HEK293T (cell line): ENCODE data around the gene SLC25A33.

Experiments used
- CTCF ChIA-PET: fragments of 350-600 bp; formaldehyde crosslinking; extraction: SDS; loops from one replicate; lab custom pipeline; 2021; ENCODE audit warnings: antibody characterized with exemption, inconsistent platforms; lab: Yijun Ruan, JAX
- POLR2A ChIA-PET: fragments of 350-600 bp; formaldehyde crosslinking; extraction: SDS; loops from one replicate; lab custom pipeline; 2020; ENCODE audit warnings: antibody characterized with exemption, inconsistent platforms; lab: Yijun Ruan, JAX
- DNase-seq: peaks from one replicate; pipeline ENCODE4 v3.0.0; 2012; ENCODE audit warnings: mixed read lengths; ENCODE audit errors: extremely low spot score
- ARNT ChIP-seq: fragments of 450-650 bp; IDR thresholded peaks from 2 replicates; pipeline ENCODE4 v1.6.1; 2017; ENCODE audit warnings: mild to moderate bottlenecking
- BHLHE40 ChIP-seq: fragments of 450-650 bp; IDR thresholded peaks from 2 replicates; pipeline ENCODE4 v1.6.1; 2016; ENCODE audit warnings: mild to moderate bottlenecking, moderate library complexity, borderline replicate concordance
- CTBP1 ChIP-seq: fragments of 450-650 bp; IDR thresholded peaks from 2 replicates; pipeline ENCODE4 v1.6.1; 2016; ENCODE audit warnings: borderline replicate concordance
- ELF4 ChIP-seq: fragments of 450-650 bp; IDR thresholded peaks from 2 replicates; pipeline ENCODE4 v1.6.1; 2017; ENCODE audit warnings: antibody characterized with exemption
- FOXA1 ChIP-seq: fragments of 450-650 bp; IDR thresholded peaks from 2 replicates; pipeline ENCODE4 v1.6.1; 2016; ENCODE audit warnings: mild to moderate bottlenecking
- FOXK2 ChIP-seq: fragments of 450-650 bp; IDR thresholded peaks from 2 replicates; pipeline ENCODE4 v1.6.1; 2016; ENCODE audit warnings: mild to moderate bottlenecking
- FOXM1 ChIP-seq: fragments of 450-650 bp; IDR thresholded peaks from 2 replicates; pipeline ENCODE4 v1.6.1; 2017; ENCODE audit warnings: mild to moderate bottlenecking, borderline replicate concordance
- HDGF ChIP-seq: fragments of 450-650 bp; IDR thresholded peaks from 2 replicates; pipeline ENCODE4 v1.6.1; 2017; ENCODE audit warnings: antibody characterized with exemption, borderline replicate concordance
- L3MBTL2 ChIP-seq: fragments of 450-650 bp; conservative IDR thresholded peaks from 2 replicates; pipeline ENCODE4 v1.6.1; 2016; ENCODE audit warnings: mild to moderate bottlenecking
- LEF1 ChIP-seq: fragments of 450-650 bp; IDR thresholded peaks from 2 replicates; pipeline ENCODE4 v1.6.1; 2017; ENCODE audit warnings: mild to moderate bottlenecking, borderline replicate concordance
- NFRKB ChIP-seq: fragments of 450-650 bp; IDR thresholded peaks from 2 replicates; pipeline ENCODE4 v1.6.1; 2016; ENCODE audit warnings: mild to moderate bottlenecking, moderate library complexity
- SP1 ChIP-seq: fragments of 450-650 bp; IDR thresholded peaks from 2 replicates; pipeline ENCODE4 v1.6.1; 2017
- SUZ12 ChIP-seq: fragments of 450-650 bp; IDR thresholded peaks from 2 replicates; pipeline ENCODE4 v1.6.1; 2016; ENCODE audit warnings: mild to moderate bottlenecking
- TARDBP ChIP-seq: fragments of 450-650 bp; IDR thresholded peaks from 2 replicates; pipeline ENCODE4 v1.6.1; 2016
- ZNF384 ChIP-seq: fragments of 450-650 bp; IDR thresholded peaks from 2 replicates; pipeline ENCODE4 v1.6.1; 2016
- TF ChIP-seq, protein P1 (sequence below): fragments of 450-650 bp; IDR thresholded peaks from 2 replicates; pipeline ENCODE4 v1.6.1; 2016

SLC25A33 gene

DNA sequence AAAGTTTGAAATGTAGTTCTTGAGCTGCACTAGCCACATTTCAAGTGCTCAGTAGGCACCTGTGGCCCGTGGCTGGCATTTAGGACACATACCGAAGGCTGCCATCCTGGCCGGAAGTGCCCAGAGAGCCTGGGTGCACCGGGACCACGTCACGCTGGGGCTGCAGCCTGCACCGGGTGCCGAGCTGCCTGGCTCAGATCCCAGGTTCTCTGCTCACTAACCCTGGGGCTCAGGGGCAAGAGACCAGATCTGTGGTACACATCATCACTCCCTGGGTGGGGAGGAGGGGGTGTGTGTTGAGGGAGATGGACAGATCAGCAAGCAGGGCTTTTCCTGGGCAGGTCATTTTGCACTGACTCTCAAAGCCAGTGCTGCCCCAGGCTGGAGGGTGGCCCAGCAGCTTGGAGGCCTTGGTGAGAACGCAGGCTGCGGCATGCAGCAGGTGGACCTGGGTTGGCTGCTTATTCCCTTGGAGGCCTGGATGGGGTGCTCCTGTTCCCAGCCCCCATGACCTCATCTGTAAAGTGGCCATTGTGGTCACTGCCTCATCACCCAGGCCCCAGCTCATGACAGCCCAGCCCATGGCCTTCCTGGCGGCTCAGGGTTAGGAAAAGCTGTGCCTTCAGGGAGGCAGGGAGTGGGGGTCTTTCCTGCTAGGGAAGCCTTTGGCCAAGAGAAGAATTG is 73.0 kb downstream of the SLC25A33 start:
- no peak for DNase-seq
- TF ChIP-seq, protein P1, sequence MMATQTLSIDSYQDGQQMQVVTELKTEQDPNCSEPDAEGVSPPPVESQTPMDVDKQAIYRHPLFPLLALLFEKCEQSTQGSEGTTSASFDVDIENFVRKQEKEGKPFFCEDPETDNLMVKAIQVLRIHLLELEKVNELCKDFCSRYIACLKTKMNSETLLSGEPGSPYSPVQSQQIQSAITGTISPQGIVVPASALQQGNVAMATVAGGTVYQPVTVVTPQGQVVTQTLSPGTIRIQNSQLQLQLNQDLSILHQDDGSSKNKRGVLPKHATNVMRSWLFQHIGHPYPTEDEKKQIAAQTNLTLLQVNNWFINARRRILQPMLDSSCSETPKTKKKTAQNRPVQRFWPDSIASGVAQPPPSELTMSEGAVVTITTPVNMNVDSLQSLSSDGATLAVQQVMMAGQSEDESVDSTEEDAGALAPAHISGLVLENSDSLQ = no peak
- TF ChIP-seq FOXM1 (no peak), FOXA1 (no peak), CTBP1 (no peak), FOXK2 (no peak), SP1 (no peak), TARDBP (no peak), NFRKB (no peak), ELF4 (no peak), ZNF384 (no peak), HDGF (no peak), L3MBTL2 (no peak), SUZ12 (no peak)
- CTCF ChIA-PET = no interaction called here
- POLR2A ChIA-PET = no interaction called here

DNA sequence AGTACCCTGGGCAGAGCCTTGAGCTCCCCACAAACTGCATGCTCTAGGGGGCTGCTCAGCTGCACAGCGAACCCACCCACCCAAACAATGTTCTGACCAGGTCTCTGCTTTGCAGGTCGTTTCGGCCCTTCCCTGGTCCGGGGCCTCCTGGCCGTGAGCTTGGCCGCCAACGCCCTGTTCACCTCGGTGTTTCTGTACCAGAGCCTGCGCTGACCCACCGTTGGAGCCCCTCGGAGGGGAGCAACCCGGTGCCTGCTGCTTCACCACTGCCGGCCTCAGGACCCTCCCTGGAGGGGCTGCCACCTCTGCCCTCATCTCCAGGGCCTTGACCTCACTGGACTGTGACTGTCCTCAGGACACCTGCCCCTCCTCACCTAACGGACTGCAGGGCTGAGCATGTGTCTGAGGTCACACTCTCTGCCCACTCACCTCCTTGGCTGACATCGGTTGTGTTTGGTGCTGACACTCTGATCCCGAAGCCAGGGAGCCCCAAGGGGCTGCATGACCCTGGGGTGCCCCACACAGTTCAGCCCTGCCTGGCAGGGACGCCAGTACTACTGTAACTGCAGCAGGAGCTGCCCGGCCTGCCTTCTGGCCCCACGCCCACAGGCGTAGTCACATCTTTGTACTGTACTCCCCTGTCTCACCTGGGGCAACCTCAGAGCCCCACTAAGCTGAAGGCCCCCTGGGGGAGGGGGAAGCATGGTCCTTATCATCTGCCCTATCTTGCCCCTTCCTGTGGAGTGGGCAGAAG is 73.8 kb downstream of the SLC25A33 start:
- ChIA-PET CTCF (no interaction called here), POLR2A (no interaction called here)
- TF ChIP-seq ELF4 (no peak), LEF1 (no peak), SP1 (no peak), BHLHE40 (no peak), FOXK2 (no peak), HDGF (no peak), ZNF384 (no peak), CTBP1 (no peak), FOXM1 (no peak), NFRKB (no peak)
- TF ChIP-seq, protein P1 = no peak
- DNase-seq = no peak

DNA sequence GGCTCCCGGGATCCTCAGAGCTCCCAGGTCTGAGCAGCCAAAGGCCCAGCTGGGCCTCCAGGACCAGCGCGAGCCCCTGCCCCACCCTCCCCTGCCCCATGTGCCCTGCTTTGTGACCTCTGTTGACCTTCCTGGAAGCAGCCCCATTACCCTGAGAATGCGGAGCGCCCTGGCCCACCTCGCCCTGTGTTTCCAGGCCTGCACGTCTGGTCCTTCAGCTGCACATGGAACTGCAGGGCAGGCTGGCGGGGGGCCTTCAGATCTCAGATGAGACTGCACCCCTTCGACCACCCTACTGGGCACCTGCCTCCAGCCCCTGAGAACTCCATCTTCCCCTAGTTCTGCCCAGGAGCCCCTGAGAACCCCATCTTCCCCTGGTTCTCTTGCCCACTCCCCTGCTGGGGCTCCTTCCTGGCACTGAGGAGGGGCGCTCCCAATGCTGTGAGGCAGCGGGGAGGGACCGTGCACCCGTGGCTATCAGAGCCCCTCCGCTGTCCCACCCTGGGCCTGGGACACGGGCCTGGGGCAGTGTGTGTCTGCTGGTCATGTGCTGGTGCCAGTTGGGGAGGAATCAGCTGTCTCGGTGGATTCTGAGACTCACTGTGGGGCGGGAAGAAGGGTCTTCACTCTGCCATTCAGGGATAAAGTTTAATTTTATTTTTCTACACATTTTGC is 74.5 kb downstream of the SLC25A33 start:
- ChIA-PET POLR2A (no interaction called here), CTCF (no interaction called here)

DNA sequence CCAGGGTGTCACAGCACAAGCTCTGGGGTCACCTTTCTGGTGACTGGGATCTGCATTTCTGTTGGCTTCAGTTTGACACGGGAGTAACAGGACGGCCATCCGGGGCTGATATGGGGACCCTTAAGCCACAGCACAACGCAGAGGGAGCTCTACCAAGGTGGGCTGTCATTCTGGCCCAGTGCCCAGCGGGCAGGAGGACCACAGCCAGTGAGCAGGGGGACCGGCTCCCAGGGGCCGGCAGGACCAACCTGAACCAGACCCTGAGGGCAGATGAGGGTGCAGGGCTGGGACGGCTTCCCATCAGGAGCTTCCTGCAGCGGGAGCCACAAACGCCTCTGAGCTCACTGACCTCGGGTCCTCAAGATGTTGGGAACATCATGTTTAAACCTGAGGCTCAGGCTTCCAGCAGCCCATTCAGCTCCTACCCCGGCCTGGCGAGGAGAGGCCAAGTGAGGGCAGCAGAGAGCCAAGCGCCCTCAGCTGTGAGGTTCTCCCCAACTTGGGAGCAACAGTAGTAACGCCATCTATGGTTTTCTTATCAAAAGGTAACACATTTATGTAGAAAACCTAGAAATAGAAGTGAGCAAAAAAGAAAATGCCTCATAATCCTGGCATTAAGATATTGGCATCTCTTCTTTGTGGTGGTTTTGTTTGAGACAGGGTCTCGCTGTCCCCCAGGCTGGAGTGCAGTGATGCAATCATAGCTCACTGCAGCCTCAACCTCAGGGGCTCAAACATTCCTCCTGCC is 76.2 kb downstream of the SLC25A33 start:
- ChIA-PET POLR2A (no interaction called here), CTCF (interaction anchor here (0.6 to 1.2 kb wide), 10 partner anchors 8 to 583 kb away, joined by 3 to 5 read pairs (median 4); no protein-coding TSS in a partner anchor)
- peak; percentile 62 for DNase-seq
- TF ChIP-seq, protein P1 = no peak
- no peak for TF ChIP-seq L3MBTL2
- no peak for TF ChIP-seq NFRKB

More for the DNA sequence above, 74.5 kb downstream of the SLC25A33 start:
- DNase-seq = no peak
- TF ChIP-seq TARDBP (no peak), ELF4 (no peak), BHLHE40 (no peak), LEF1 (no peak), SP1 (no peak), NFRKB (no peak)

DNA sequence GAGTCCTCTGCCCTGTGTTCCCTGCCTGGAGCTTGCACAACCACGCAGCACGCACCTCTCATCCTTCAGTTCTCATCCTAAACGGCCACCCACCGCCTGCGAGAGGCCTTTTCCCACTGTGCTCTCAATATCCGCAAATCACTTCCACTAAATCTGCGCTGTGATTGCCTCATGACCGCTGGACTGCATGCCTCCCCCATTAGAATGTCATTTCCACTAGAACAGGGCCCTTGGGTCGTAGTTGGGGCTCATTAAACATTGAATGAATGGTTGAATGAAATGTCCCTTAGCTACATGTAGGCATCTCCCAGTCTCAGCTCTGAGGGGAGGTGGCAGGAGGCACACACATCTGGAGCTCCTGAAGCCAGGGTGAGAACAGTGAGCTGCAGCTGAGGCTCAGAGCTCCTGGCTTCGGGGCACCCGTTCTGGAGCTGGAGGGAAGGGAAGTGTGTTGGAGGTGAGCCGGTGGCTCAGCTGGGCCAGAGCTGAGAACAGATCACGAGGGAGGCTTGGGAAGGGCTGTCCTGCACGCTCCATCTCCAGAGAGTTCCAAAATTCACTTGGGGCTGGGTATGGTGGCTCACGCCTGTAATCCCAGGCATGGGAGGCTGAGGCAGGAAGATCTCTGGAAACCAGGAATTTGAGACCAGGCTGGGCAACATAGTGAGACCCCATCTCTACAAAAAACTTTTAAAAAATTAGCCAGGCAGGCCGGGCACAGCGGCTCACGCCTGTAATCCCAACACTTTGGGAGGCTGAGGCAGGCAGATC is 79.8 kb downstream of the SLC25A33 start:
- no peak for DNase-seq
- CTCF ChIA-PET = interaction anchor here (0.5 kb wide), 1 partner anchor 8 kb away, joined by 3 read pairs; no protein-coding TSS in a partner anchor
- TF ChIP-seq FOXK2 (no peak), ARNT (no peak), L3MBTL2 (no peak), ELF4 (no peak)
- POLR2A ChIA-PET = no interaction called here

DNA sequence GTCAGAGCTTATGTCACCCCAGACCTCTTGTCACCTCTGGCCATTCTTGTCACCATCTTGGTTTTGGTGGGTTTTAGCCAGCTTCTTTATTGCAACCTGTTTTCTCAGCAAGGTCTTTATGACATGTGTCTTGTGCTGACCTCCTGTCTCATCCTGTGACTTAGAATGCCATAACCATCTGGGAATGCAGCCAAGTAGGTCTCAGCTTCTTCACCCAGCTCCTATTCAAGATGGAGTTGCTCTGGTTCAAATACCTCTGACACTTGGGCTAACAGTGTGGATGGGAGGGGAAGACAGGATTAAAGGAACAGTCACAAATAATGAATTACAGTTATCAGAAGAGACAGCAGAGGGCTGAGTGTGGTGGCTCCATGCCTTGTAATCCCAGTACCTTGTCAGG is 81.8 kb downstream of the SLC25A33 start:
- POLR2A ChIA-PET = no interaction called here
- TF ChIP-seq ARNT (no peak), NFRKB (no peak), SP1 (no peak), LEF1 (no peak), BHLHE40 (no peak), SUZ12 (no peak), FOXM1 (no peak), FOXA1 (no peak), ZNF384 (no peak), HDGF (no peak), FOXK2 (no peak), TARDBP (no peak), CTBP1 (no peak), L3MBTL2 (no peak)
- TF ChIP-seq, protein P1 = no peak
- CTCF ChIA-PET = no interaction called here

More for the DNA sequence above, 81.8 kb downstream of the SLC25A33 start:
- DNase-seq = no peak
